GM19240 (cell line): ENCODE measurements around the gene HIVEP1.
"Not testable (repeated sequence)": the region's sequence is repeated elsewhere in the genome, so short reads cannot be mapped to it uniquely, and the experiment has no call there.

Experiments
- DNase-seq: peaks from one replicate; pipeline ENCODE4 v3.0.0; 2011; ENCODE audit warnings: low spot score; ENCODE audit not compliant: insufficient read length

Gene HIVEP1

GRCh38 chr6:12152023-12152970 is 140.2 kb downstream of the HIVEP1 start:
- DNase-seq = no peak

GRCh38 chr6:12155769-12156168 is 143.7 kb downstream of the HIVEP1 start:
- not testable (repeated sequence) for DNase-seq

DNA sequence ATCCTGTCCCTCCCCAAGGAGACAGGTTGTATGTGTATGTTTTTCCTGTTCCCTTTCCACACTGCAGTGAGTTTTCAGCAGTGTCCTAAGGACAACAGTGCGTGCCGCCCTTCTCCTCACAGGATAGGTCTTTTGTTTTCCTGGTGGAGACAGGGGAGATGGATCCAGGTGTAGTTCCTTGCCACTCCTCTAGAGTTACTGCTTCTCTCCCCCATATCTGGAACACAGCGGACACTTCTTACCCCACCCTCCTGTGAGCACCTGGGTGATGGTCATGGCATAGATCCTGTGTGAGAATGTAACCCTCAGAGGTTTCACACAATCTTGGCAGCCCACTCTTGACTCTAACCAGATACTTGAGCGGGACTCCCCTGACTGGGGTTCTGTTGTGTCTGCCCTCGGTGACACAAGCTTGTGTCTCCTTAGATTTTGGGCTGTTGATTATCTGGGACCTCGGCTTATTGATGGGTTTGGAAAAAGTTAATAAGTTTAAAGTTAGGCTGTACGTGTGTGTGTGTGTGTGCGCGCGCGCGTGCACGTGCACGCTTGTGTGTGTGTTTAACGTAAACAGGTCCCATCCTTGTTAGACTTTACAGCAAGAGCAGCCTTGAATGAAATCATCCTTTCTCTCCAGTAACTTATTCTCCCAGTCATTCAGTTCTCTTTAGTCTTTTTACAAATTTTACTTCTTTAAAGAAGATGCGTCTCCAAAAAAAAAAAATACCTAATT is 146.7 kb downstream of the HIVEP1 start:
- DNase-seq = no peak

DNA sequence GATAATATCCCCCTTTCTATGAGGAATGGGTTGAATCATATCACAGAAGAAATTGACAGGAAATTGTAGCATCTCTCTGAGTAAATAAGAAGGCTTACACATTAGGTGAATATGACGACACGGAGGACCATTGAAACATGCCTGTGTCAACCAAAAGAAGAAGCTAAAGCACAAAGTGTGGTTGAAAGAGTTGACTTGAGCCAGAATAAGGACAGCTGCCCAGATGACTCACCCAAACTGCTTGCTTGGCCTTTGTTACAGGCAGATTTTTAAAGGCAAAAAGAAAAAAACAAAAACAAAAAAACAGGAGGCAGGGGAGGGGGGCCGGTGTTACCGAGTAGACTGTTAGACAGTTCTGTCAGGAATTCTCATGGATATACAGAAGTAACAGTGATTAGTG is 148.2 kb downstream of the HIVEP1 start:
- DNase-seq = no peak

GRCh38 chr6:12162213-12162612 is 150.1 kb downstream of the HIVEP1 start:
- DNase-seq = no peak

DNA sequence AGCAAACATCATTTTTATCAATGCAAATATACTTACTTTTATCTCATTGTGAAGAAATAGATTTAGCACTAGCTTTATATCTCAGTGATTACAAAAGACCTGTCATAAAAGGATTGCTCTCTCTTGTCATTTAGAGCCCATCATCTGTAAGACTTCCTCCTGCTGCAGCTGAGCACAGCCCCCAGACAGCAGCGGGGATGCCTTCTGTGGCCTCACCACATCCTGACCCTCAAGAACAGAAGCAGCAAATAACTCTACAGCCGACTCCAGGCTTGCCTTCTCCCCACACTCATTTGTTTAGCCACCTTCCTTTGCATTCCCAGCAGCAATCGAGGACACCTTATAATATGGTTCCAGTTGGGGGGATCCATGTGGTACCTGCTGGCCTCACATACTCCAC is 151.0 kb downstream of the HIVEP1 start:
- no peak for DNase-seq

- no peak for DNase-seq
These were observed 151.8 kb downstream of the HIVEP1 start for GRCh38 chr6:12163744-12164507.

- DNase-seq = no peak
These were observed 152.3 kb downstream of the HIVEP1 start for GRCh38 chr6:12164508-12164770.

DNA sequence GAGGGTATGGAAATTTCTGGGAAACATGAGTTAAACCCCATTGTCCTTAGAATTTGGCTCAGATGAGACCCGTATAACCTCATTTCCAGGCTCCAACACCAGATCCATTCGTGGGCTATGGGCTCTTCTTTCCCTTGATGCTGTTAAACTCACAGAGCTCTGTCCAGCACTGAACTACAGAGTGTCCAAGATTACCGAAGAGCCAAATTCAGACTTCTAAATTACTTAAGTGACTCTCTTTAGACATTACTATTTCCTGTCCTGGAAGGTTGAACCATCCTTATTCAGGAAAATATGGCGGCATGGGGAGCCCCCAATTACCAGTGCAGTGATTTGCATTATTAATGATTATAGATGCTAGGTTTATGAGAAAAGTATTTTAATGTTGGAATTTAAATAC is 153.2 kb downstream of the HIVEP1 start:
- DNase-seq = no peak

DNA sequence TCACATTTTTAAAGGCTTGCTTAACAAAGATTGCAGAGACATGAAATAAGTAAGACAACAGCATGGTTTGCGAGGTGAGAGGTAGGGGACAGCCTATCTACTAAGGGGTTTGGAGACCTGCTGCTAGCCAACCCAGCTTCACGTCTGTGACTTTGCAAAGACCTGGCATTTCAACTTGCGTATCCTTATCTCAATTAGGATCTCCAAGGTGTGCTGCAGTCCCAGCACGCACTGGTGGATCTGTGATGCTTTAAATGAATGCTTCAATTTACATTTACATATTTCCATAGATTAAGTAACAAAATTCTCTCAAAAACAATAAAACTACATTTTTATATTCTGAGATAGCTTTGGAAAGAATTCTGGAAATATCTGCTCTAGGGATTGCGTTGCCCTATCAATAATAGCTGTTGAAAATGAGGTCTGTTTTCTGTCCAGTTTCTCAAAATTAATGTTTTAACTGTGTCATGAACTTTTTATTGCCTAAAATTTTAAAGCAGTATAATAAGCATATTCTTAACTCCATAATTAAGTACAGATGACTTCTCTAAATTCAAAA is 153.7 kb downstream of the HIVEP1 start:
- no peak for DNase-seq

- no peak for DNase-seq
These were observed 157.3 kb downstream of the HIVEP1 start for GRCh38 chr6:12169377-12169776.

GRCh38 chr6:12170351-12171092 is 158.4 kb downstream of the HIVEP1 start:
- DNase-seq = no peak

DNA sequence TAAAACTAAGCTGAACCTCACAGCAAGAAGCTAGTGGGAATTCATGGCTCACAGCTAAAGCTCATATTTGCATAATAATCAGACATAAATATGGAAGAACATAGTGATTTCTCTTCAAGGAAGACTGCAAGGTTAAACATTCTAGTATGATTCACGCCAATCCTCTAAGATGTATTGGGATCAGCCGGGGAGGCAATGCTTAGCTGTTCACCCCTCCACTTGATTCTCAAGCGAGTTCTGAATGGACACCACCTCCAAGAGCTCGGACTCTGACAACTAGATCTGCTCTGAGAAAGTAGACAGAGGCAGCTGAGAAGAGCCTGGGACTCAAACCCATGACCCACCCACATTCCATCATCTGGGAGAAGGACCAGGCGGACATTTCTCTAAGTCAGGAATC is 159.6 kb downstream of the HIVEP1 start:
- DNase-seq = no peak

DNA sequence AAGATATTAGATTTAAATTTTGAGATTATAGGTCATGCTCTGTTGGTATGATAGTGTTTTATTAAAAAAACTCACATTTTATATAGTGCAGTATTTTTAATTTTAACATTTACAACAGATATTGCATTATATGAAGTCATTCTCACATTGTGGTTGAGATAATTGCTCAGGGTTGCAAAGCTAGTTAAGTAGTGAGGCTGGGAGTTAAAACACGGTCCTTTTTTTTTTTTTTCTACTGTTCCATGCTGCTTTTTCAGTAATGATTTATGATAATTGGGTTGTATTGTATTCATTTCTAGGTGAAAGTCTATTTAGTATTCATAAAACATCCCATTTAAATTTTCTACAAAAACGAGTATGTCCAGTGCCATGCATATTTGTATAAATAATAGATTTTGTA is 160.5 kb downstream of the HIVEP1 start:
- DNase-seq = no peak

DNA sequence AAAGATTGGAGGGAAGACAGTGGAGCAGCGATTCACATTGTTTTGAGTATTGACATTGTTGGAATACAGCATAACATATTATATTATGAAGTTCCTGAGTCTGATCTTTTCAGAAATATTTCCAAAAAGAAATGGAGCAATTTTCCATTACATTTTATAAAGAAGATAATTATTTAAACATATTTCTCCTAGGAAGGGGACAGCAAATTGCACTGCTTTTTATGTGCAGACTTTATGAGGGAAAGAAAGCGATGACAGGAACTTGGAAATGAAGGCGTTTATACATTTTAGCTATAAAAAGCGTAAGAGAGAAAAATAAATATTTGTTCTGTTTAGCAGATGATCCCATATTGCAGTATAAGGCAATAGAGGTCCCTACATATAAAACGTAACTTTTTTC is 161.1 kb downstream of the HIVEP1 start:
- no peak for DNase-seq

DNA sequence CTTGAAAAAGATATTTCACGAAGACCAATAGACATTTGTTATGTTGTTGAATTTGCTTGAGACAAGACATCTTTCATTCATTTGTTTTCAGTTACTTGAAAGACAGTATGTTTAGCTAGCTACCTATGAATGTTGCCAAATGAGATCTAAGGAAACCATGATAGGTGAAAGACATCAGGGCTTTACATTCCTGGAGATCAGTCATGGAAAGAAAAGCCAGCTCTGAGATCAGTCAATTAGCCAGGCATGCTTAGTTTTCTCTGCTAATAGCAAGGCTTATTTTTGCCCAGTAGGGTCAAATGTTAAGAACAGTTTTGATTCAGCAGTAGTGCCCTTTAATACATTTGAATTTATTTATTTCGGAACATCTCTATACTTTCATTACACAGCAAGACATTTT is 161.5 kb downstream of the HIVEP1 start:
- no peak for DNase-seq

- no peak for DNase-seq
These were observed 162.8 kb downstream of the HIVEP1 start for GRCh38 chr6:12174878-12175277.

GRCh38 chr6:12175626-12176025 is 163.5 kb downstream of the HIVEP1 start:
- no peak for DNase-seq

DNA sequence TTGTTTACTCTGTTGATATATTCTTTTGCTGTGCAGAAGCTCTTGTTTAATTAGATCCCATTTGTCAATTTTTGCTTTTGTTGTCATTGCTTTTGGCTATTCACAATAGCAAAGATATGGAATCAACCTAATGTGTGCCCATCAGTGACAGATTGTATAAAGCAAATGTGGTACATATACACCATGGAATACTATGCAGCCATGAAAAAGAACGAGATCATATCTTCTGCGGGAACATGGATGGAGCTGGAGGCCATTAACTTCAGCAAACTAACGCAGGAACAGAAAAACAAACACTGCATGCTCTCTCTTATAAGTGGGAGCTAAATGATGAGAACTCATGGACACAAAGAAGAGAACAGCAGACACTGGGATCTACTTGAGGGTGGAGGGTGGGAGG is 164.7 kb downstream of the HIVEP1 start:
- DNase-seq = not testable (repeated sequence)

DNA sequence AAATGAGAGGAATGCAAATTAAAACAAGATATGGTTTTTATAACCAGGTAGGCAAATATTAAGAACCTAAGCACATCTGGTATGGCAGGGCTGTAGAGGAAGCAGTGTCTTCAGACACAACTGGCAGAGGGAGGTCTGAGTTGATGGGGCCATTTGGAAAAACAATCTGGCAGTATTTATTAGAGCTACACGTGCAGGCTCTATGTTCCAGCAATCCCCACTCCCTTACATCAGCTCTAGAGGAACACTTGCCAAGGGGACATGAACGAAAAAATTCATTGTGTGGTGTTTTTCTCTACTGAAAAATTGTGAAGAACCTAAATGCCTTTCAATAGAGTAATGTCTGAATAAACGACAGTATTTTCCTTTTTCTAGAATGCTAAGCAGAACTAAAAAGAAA is 166.4 kb downstream of the HIVEP1 start:
- DNase-seq = no peak

DNA sequence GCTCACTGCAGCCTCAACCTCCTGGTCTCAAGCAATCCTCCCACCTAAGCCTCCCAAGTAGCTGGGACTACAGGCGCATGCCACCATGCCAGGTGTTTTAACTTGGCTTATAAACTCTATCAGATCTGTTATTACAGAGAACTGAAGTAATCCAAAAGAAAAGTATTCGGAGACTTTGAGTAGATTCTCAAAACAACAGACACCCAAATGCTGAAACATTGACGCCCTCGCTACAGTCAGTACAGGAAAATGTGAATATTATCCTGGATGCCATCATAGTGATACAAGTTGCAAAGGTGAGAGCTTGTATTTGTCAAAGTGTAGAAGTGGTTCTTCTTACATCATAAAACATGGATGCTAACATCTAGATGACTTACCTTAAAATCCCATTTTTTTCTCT is 169.4 kb downstream of the HIVEP1 start:
- no peak for DNase-seq
